OCI-LY3 (cell line): ENCODE data around the gene DNAJC10.

Source experiments
- CTCF ChIP-seq: fragments of 200-600, 300-600 bp; sonication (generic); IDR thresholded peaks from 2 replicates; pipeline ENCODE4 v1.5.1; 2014; ENCODE audit warnings: antibody characterized with exemption, low read length, low read depth
- EZH2phosphoT487 ChIP-seq: fragments of 200-600 bp; shearing (Covaris generic); IDR thresholded peaks from 2 replicates; pipeline ENCODE4 v1.6.1; 2018; ENCODE audit warnings: antibody characterized with exemption, mixed run types, low read depth

- TF ChIP-seq CTCF (no peak), EZH2phosphoT487 (no peak)
Observed at GRCh38 chr2:182682210-182682609, 33.8 kb upstream of the DNAJC10 start.
